Loucy (cell line): ENCODE measurements around the gene RAB22A.

Experiments used
- H2AFZ ChIP-seq: fragments of 200-600 bp; sonication (generic); 2 replicates; pipeline ENCODE4 v1.6.0; 2016; ENCODE audit warnings: antibody characterized with exemption, mild to moderate bottlenecking, low read length, moderate library complexity
- H3F3A ChIP-seq: fragments of 200-600 bp; 2 replicates; pipeline ENCODE4 v1.6.0; 2016; ENCODE audit warnings: antibody characterized with exemption, low read depth, mild to moderate bottlenecking
- H3K27me3 ChIP-seq: fragments of 200-600 bp; sonication (generic); 2 replicates; pipeline ENCODE4 v1.6.1; 2014; ENCODE audit warnings: low read length, mild to moderate bottlenecking; ENCODE audit not compliant: insufficient read depth, poor library complexity, severe bottlenecking
- H3K36me3 ChIP-seq: fragments of 200-600 bp; sonication (generic); 2 replicates; pipeline ENCODE4 v1.6.1; 2016; ENCODE audit warnings: low read length; ENCODE audit not compliant: insufficient read depth
- H3K4me1 ChIP-seq: fragments of 200-600 bp; sonication (generic); 2 replicates; pipeline ENCODE4 v1.5.1; 2014; ENCODE audit warnings: low read length, mild to moderate bottlenecking; ENCODE audit not compliant: insufficient read depth, poor library complexity, severe bottlenecking
- H3K4me2 ChIP-seq: fragments of 200-600 bp; sonication (generic); 2 replicates; pipeline ENCODE4 v1.6.0; 2014; ENCODE audit warnings: antibody characterized with exemption, low read length, low read depth, mild to moderate bottlenecking; ENCODE audit not compliant: poor library complexity, severe bottlenecking
- H3K4me3 ChIP-seq: fragments of 200-600 bp; sonication (generic); 2 replicates; pipeline ENCODE4 v1.5.1; 2014; ENCODE audit warnings: low read length, mild to moderate bottlenecking, mixed read lengths; ENCODE audit not compliant: poor library complexity, severe bottlenecking
- H3K79me2 ChIP-seq: fragments of 200-600 bp; sonication (generic); 2 replicates; pipeline ENCODE4 v1.6.1; 2014; ENCODE audit warnings: low read length; ENCODE audit not compliant: insufficient read depth
- H3K9ac ChIP-seq: fragments of 200-600 bp; sonication (generic); 2 replicates; pipeline ENCODE4 v1.6.0; 2014; ENCODE audit warnings: mild to moderate bottlenecking, low read depth, low read length, moderate library complexity; ENCODE audit not compliant: poor library complexity, severe bottlenecking
- H3K9me2 ChIP-seq: fragments of 200-600 bp; sonication (generic); replicated peaks from 2 replicates; pipeline ENCODE4 v1.6.1; 2016; ENCODE audit warnings: low read depth, low read length, mixed read lengths
- H3K9me3 ChIP-seq: fragments of 200-600 bp; sonication (generic); 2 replicates; pipeline ENCODE4 v1.6.1; 2014; ENCODE audit warnings: mild to moderate bottlenecking, antibody characterized with exemption, low read length, low read depth; ENCODE audit not compliant: insufficient read depth
- H4K20me1 ChIP-seq: fragments of 200-600 bp; sonication (generic); 2 replicates; pipeline ENCODE4 v1.6.0; 2014; ENCODE audit warnings: antibody characterized with exemption, low read length, mild to moderate bottlenecking; ENCODE audit not compliant: insufficient read depth, poor library complexity, severe bottlenecking
- CTCF ChIP-seq: fragments of 200-600 bp; sonication (generic); conservative IDR thresholded peaks from 2 replicates; pipeline ENCODE4 v1.5.1; 2014; ENCODE audit warnings: mild to moderate bottlenecking, antibody characterized with exemption, low read length
- EZH2phosphoT487 ChIP-seq: fragments of 200-600 bp; IDR thresholded peaks from 2 replicates; pipeline ENCODE4 v1.6.1; 2018; ENCODE audit warnings: antibody characterized with exemption, mild to moderate bottlenecking, moderate library complexity, borderline replicate concordance

RAB22A gene

GRCh38 chr20:58264271-58264670 is 45.2 kb upstream of the RAB22A start:
- no peaks in the 10 kb centered on the region for H3K79me2 ChIP-seq
- H3K9me3 ChIP-seq: no peaks in the 10 kb centered on the region
- no peaks in the 10 kb centered on the region for H3K27me3 ChIP-seq
- no peaks in the 10 kb centered on the region for H3F3A ChIP-seq
- TF ChIP-seq EZH2phosphoT487: no peak
- TF ChIP-seq CTCF: no peak
- H3K4me1 ChIP-seq: peaks cover 20% of the 10 kb centered on the region
- no peaks in the 10 kb centered on the region for H4K20me1 ChIP-seq
- H3K4me3 ChIP-seq: no peak overlapping the region
- no peak overlapping the region for H2AFZ ChIP-seq
- no peaks in the 10 kb centered on the region for H3K36me3 ChIP-seq
- H3K9me2 ChIP-seq: no peaks in the 10 kb centered on the region
- no peak overlapping the region for H3K9ac ChIP-seq
- no peak overlapping the region for H3K4me2 ChIP-seq

- no peak for TF ChIP-seq EZH2phosphoT487
- no peak for TF ChIP-seq CTCF
- Histone ChIP-seq H3K4me3 (no peak overlapping the region), H3K79me2 (no peaks in the 10 kb centered on the region), H3K9me2 (no peaks in the 10 kb centered on the region), H3K27me3 (no peaks in the 10 kb centered on the region), H3K36me3 (no peaks in the 10 kb centered on the region), H3K4me2 (no peak overlapping the region), H3K9ac (no peak overlapping the region), H4K20me1 (no peaks in the 10 kb centered on the region), H3F3A (no peaks in the 10 kb centered on the region), H2AFZ (peak overlapping the region; percentile 60), H3K9me3 (no peaks in the 10 kb centered on the region), H3K4me1 (peaks cover 25% of the 10 kb centered on the region)
Measured at GRCh38 chr20:58267389-58268215, 41.9 kb upstream of the RAB22A start.

GRCh38 chr20:58268421-58268821 is 41.1 kb upstream of the RAB22A start:
- peak overlapping the region; percentile 77 for H2AFZ ChIP-seq
- no peak overlapping the region for H3K9ac ChIP-seq
- H3K79me2 ChIP-seq: no peaks in the 10 kb centered on the region
- no peaks in the 10 kb centered on the region for H3F3A ChIP-seq
- TF ChIP-seq EZH2phosphoT487: no peak
- TF ChIP-seq CTCF: no peak
- peaks cover 25% of the 10 kb centered on the region for H3K4me1 ChIP-seq
- H3K9me3 ChIP-seq: no peaks in the 10 kb centered on the region
- peak overlapping the region; percentile 51 for H3K4me2 ChIP-seq
- no peaks in the 10 kb centered on the region for H4K20me1 ChIP-seq
- no peak overlapping the region for H3K4me3 ChIP-seq
- no peaks in the 10 kb centered on the region for H3K9me2 ChIP-seq
- no peaks in the 10 kb centered on the region for H3K27me3 ChIP-seq
- no peaks in the 10 kb centered on the region for H3K36me3 ChIP-seq
